A673 (cell line): ENCODE data around the gene SLC25A21. TPM values are rescaled to one million over a fixed set of nuclear protein-coding genes. Genes with fewer than 3 reads are reported as not detected.

Experiments used
- BruUV-seq: library from RNA; stranded (reverse); fragments of 400-500 nt; replicated peaks from 2 replicates; lab custom pipeline; 2021; lab: Mats Ljungman, UMichigan
- CTCF ChIA-PET: fragments of 300-600 bp; sonication (Branson Sonifier 250); formaldehyde crosslinking; loops from one replicate; lab custom pipeline; 2022; ENCODE audit warnings: antibody characterized with exemption; lab: Charles Lee
- POLR2A ChIA-PET: fragments of 300-600 bp; sonication (Branson Sonifier 250); formaldehyde crosslinking; loops from one replicate; lab custom pipeline; 2022; ENCODE audit warnings: antibody characterized with exemption; ENCODE audit not compliant: low non-redundant PET; lab: Charles Lee
- DNase-seq: peaks from one replicate; pipeline ENCODE4 v3.0.0-alpha.2; 2015; ENCODE audit warnings: low spot score
- H3K27ac ChIP-seq: fragments of 200-600 bp; sonication (generic); 2 replicates; pipeline ENCODE4 v1.5.1; 2016; ENCODE audit warnings: mixed run types, low read depth, mild to moderate bottlenecking, mixed read lengths, antibody characterized with exemption, low read length; ENCODE audit not compliant: poor library complexity, severe bottlenecking
- H3K27me3 ChIP-seq: fragments of 200-600 bp; sonication (generic); replicated peaks from 2 replicates; pipeline ENCODE4 v1.6.1; 2017; ENCODE audit warnings: mixed run types, low read depth, mild to moderate bottlenecking, mixed read lengths, antibody characterized with exemption, low read length; ENCODE audit not compliant: insufficient read depth, poor library complexity
- H3K36me3 ChIP-seq: fragments of 200-600 bp; sonication (generic); 2 replicates; pipeline ENCODE4 v1.6.1; 2016; ENCODE audit warnings: mixed run types, mild to moderate bottlenecking, mixed read lengths, antibody characterized with exemption, low read length; ENCODE audit not compliant: insufficient read depth, poor library complexity, severe bottlenecking
- H3K4me1 ChIP-seq: fragments of 200-600 bp; sonication (generic); 2 replicates; pipeline ENCODE4 v1.6.1; 2017; ENCODE audit warnings: mixed run types, mild to moderate bottlenecking, mixed read lengths, antibody characterized with exemption, low read length; ENCODE audit not compliant: insufficient read depth, poor library complexity, severe bottlenecking
- H3K4me3 ChIP-seq: fragments of 200-600 bp; sonication (generic); 2 replicates; pipeline ENCODE4 v1.5.1; 2016; ENCODE audit warnings: low read depth, mixed run types, mild to moderate bottlenecking, mixed read lengths, low read length; ENCODE audit not compliant: poor library complexity, severe bottlenecking
- H3K9me3 ChIP-seq: fragments of 200-600 bp; sonication (generic); 2 replicates; pipeline ENCODE4 v1.6.1; 2016; ENCODE audit warnings: mixed run types, low read depth, mild to moderate bottlenecking, mixed read lengths, antibody characterized with exemption, low read length; ENCODE audit not compliant: poor library complexity, severe bottlenecking
- CTCF ChIP-seq: fragments of 300-800, 200-600 bp; sonication (generic); conservative IDR thresholded peaks from 2 replicates; pipeline ENCODE4 v1.5.1; 2017; ENCODE audit warnings: low read depth, mild to moderate bottlenecking, antibody characterized with exemption, low read length, moderate library complexity, mixed read lengths
- EZH2 ChIP-seq: fragments of 200-600 bp; sonication (generic); IDR thresholded peaks from 2 replicates; pipeline ENCODE4 v1.6.1; 2017; ENCODE audit warnings: borderline replicate concordance, low read depth, mild to moderate bottlenecking, mixed read lengths, antibody characterized with exemption, low read length; ENCODE audit not compliant: poor library complexity, severe bottlenecking
- intact Hi-C: fragments of 100-400 bp; cut with micrococcal nuclease; formaldehyde crosslinking; loops from one replicate; pipeline ENCODE4 v1.10.0; 2022; ENCODE audit not compliant: unreplicated experiment
- total RNA-seq: library from RNA; stranded (reverse); gene quantifications from 2 replicates; pipeline ENCODE4 v1.2.3, GENCODE V29; 2021

SLC25A21 gene
- total RNA-seq, 1 experiment from 2014 or later = 4.7 TPM

GRCh38 chr14:36652542-36653201, 519.7 kb downstream of the SLC25A21 start:
- no TSS peak for BruUV-seq
- ChIA-PET CTCF (no interaction called here), POLR2A (no interaction called here)
- Histone ChIP-seq H3K27ac (no peak overlapping the region), H3K4me3 (no peak overlapping the region), H3K36me3 (no peaks in the 10 kb centered on the region), H3K27me3 (no peaks in the 10 kb centered on the region), H3K4me1 (peaks cover 24% of the 10 kb centered on the region), H3K9me3 (no peaks in the 10 kb centered on the region)
- DNase-seq = peak; percentile 33
- intact Hi-C loops = no loop called here
- TF ChIP-seq EZH2 = no peak
- no peak for TF ChIP-seq CTCF

DNA sequence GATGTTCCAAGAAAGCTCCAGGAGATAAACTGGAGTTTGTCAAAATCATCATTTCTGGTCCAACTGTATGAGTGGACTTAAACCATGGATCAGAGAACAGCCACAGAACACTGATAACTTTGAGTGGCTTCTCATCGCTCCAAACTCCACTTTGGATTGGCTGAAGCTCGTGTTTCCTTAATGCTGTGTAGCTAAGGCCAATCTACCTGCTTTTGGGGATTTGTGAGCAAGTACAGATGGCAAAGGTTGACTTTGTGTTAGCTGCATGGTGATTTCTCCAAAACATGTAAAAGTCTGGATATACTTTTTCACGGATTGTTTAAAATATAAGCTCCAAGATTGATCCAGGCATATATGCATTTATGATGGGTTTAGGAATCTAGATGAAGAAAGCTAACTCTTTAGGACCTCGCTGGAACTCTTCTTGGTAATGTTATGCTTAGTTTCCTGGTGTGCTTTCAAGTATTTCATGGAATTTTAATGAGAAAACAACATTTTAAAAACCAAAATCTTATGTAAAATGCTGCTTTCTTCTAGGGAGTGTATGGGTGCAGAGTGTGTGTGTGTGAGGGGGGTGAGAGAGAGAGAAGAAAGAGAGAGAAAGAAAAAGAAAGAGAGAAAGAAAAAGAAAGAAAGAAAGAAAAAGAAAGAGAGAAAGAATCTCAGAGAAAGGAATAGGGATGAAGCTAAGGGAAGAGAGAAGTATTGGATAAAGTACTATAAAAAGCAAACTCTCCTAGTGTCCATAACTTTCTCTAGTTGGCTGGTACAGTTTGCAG, 522.3 kb downstream of the SLC25A21 start:
- Histone ChIP-seq H3K4me1 (peaks cover 29% of the 10 kb centered on the region), H3K27me3 (no peaks in the 10 kb centered on the region), H3K36me3 (no peaks in the 10 kb centered on the region), H3K4me3 (no peak overlapping the region), H3K9me3 (no peaks in the 10 kb centered on the region), H3K27ac (no peak overlapping the region)
- no peak for TF ChIP-seq EZH2
- TF ChIP-seq CTCF = no peak
- POLR2A ChIA-PET = no interaction called here
- no TSS peak for BruUV-seq
- DNase-seq = no peak
- intact Hi-C loops = loop anchor here (5.0 kb wide), 2 partner anchors 107 to 467 kb away; no protein-coding TSS in a partner anchor
- CTCF ChIA-PET = interaction anchor here (0.8 kb wide), 1 partner anchor 500 kb away, joined by 4 read pairs; no protein-coding TSS in a partner anchor

DNA sequence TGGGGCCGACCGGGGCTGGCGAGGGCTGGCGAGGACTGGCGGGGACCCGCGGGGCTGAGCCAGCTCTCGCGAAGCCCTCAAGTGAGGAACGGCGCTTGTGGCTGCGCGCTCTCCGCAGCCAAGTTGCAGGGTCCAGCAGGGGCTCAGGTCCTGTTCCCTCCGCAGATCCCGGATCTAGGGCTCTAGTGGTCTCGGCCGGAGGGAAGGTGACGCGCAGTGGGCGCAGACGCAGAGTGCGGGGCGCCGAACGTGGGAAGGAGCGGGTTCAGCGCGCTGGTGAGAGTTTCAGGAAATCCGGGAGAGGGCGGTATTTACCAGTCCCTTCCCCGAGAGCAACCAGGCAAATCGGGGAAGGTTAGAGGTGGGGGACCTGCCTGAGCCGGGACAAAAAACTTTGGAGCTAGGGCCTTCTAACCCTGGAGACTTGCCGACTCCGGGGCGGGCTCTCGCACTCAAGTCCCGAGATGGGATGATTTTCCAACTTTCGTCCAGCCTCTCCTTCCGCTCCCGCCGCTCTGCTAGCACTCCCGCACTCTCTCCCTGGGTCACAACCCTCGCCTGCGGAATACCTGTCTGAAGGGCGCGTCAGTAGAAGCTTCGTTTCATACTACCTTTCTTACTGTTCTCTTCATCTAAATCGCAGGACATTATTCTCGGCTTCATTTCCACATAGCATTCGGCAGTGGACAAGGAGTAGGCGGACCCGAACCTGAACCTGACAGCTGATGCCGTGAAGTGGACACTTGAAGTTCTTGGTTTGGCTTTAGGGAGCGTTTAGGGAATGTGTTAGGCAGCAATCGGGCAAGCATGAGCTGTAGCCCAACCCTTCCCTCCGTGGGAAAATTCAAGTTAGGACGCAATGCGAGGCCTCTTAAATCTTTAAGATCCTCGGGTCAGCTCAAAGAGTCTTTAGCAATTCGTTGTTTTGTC, 524.3 kb downstream of the SLC25A21 start:
- ChIA-PET POLR2A (interaction anchor here (1.4 kb wide), 1 partner anchor 294 kb away, joined by 4 read pairs; no protein-coding TSS in a partner anchor), CTCF (interaction anchor here (0.8 to 2.0 kb wide), 6 partner anchors 8 to 502 kb away, joined by 3 to 19 read pairs (median 12); no protein-coding TSS in a partner anchor)
- H3K9me3 ChIP-seq = no peaks in the 10 kb centered on the region
- intact Hi-C loops = loop anchor here (2.0 to 5.0 kb wide), 4 partner anchors 109 to 501 kb away; no protein-coding TSS in a partner anchor
- peak overlapping the region; percentile 59 for H3K4me3 ChIP-seq
- no peak for TF ChIP-seq EZH2
- peak; percentile 83 for TF ChIP-seq CTCF
- peak overlapping the region; percentile 83 for H3K27ac ChIP-seq
- peak; percentile 87 for DNase-seq
- no peaks in the 10 kb centered on the region for H3K36me3 ChIP-seq
- no peaks in the 10 kb centered on the region for H3K27me3 ChIP-seq
- peaks cover 24% of the 10 kb centered on the region for H3K4me1 ChIP-seq
- BruUV-seq = no TSS peak
